Fibroblast of lung (primary cell): ENCODE data around the gene RBM15B. TPM values are rescaled to one million over a fixed set of nuclear protein-coding genes. Genes with fewer than 3 reads are reported as not detected.

Experiments used
- DNase-seq, 2 donors: peaks; one replicate each; pipeline versions ENCODE4 v3.0.0 to v3.0.0-alpha.2; 2010; ENCODE audit warnings: low read depth in 2 of 2
- H2AFZ ChIP-seq: 2 replicates; pipeline ENCODE4 v1.5.1; 2012; ENCODE audit warnings: low read length, control low read depth, inconsistent platforms
- H3K27ac ChIP-seq: 2 replicates; pipeline ENCODE4 v1.5.1; 2011; ENCODE audit warnings: low read length, control low read depth; ENCODE audit not compliant: insufficient read depth
- H3K27me3 ChIP-seq: 2 replicates; pipeline ENCODE4 v1.5.1; 2011; ENCODE audit warnings: mild to moderate bottlenecking, low read length; ENCODE audit not compliant: control insufficient read depth, insufficient read depth
- H3K36me3 ChIP-seq: 2 replicates; pipeline ENCODE4 v1.5.1; 2011; ENCODE audit warnings: low read length; ENCODE audit not compliant: control insufficient read depth, insufficient read depth
- H3K4me1 ChIP-seq: 2 replicates; pipeline ENCODE4 v1.5.1; 2011; ENCODE audit warnings: low read length; ENCODE audit not compliant: control insufficient read depth, insufficient read depth; ENCODE audit errors: extremely low read depth
- H3K4me2 ChIP-seq: 2 replicates; pipeline ENCODE4 v1.5.1; 2011; ENCODE audit warnings: low read length, control low read depth; ENCODE audit not compliant: insufficient read depth; ENCODE audit errors: extremely low read depth
- H3K4me3 ChIP-seq, 4 experiments: fragments of 200-600 bp in 1 of 4; sonication (generic) in 1 of 4; replicated peaks in 1 of 4; 2 replicates each; pipeline ENCODE4 v1.5.1; 2011 to 2016; ENCODE audit warnings: low read length in 4 of 4, low read depth in 3 of 4, mild to moderate bottlenecking in 3 of 4, control low read depth in 2 of 4, inconsistent platforms in 1 of 4, mixed read lengths in 1 of 4; ENCODE audit not compliant: insufficient read depth in 1 of 4; ENCODE audit errors: control extremely low read depth in 1 of 4
- H3K79me2 ChIP-seq: 2 replicates; pipeline ENCODE4 v1.5.1; 2012; ENCODE audit warnings: mild to moderate bottlenecking, low read length, inconsistent platforms; ENCODE audit not compliant: control insufficient read depth, insufficient read depth
- H3K9ac ChIP-seq: 2 replicates; pipeline ENCODE4 v1.5.1; 2011; ENCODE audit warnings: mild to moderate bottlenecking, low read length, control low read depth; ENCODE audit not compliant: insufficient read depth
- H3K9me3 ChIP-seq: 2 replicates; pipeline ENCODE4 v1.5.1; 2012; ENCODE audit warnings: low read depth, low read length; ENCODE audit not compliant: control insufficient read depth, insufficient read depth
- H4K20me1 ChIP-seq: 2 replicates; pipeline ENCODE4 v1.5.1; 2011; ENCODE audit warnings: low read length; ENCODE audit not compliant: control insufficient read depth, insufficient read depth; ENCODE audit errors: extremely low read depth
- EZH2 ChIP-seq: IDR thresholded peaks from 2 replicates; pipeline ENCODE4 v1.5.1; 2012; ENCODE audit warnings: low read length, control low read depth, mild to moderate bottlenecking; ENCODE audit errors: missing control alignments
- polyA plus RNA-seq, 2 donors: library from polyadenylated mRNA; depleted of rRNA in 1 of 2; stranded (reverse) in 1 of 2; unstranded in 1 of 2; fragments of >200 nt; gene quantifications; 2 replicates each; pipeline ENCODE4 v1.2.1, GENCODE V29; 2011 to 2012; ENCODE audit warnings: missing spikeins in 1 of 2
- total RNA-seq: library from RNA; depleted of rRNA; stranded (reverse); fragments of >200 nt; gene quantifications from 2 replicates; pipeline ENCODE4 v1.2.1, GENCODE V29; 2014
- TF ChIP-seq, protein P1 (sequence below), 2 donors: IDR thresholded peaks in 1 of 2; conservative IDR thresholded peaks in 1 of 2; 1 replicate in 1 of 2; 2 replicates in 1 of 2; pipeline ENCODE4 v1.5.1; 2011 to 2012; ENCODE audit warnings: low read length in 2 of 2, control low read depth in 1 of 2, inconsistent platforms in 1 of 2, low read depth in 1 of 2, mild to moderate bottlenecking in 1 of 2

The RBM15B gene
- total and polyA plus RNA-seq, 2 donors (not counting 1 experiment from before 2014, with no cell fraction given), result 14.7 to 29.9 TPM

DNA sequence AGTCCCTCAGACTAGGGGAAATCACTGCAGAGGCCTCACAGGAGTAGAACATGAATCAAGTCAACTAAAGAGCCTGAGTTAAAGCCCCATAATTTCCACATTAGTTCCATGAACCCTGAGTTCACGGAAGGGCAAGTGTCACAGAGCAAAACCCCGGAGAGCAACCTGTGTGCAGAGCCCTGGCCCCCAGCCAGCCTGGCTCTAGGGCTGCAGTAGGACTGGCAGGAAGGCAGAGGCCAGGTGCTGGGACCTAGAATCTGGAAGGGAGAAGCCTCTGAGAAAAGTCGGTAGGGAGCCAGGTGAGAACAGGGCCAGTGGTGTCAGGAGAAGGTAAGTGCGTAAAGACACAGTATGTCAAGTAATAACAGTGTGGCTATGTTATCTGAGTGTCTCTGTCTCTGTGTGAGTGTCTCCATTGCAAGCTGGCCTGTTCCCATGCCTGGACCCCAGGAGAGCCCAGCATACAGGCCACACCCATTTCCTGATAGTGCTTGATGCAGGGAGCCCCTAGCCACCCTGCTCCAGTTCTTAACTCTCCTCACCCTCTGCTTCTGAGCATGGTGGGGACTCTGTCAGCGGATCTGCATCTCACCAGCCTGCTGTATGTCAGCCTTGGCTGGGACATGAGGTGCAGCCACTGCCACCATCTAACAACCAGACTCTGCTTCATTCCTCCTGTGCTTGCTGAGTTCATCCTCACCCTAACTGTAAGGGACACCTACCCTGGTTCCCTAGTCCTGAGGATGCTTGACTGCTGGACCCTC lies 17.2 kb upstream of the RBM15B start:
- no peak overlapping the region for H3K27ac ChIP-seq
- no peak overlapping the region for H3K4me2 ChIP-seq
- peaks cover 4% of the 10 kb centered on the region for H3K27me3 ChIP-seq
- H3K79me2 ChIP-seq, result no peaks in the 10 kb centered on the region
- no peak overlapping the region for H3K9ac ChIP-seq
- no peak for DNase-seq
- no peaks in the 10 kb centered on the region for H4K20me1 ChIP-seq
- no peaks in the 10 kb centered on the region for H3K9me3 ChIP-seq
- TF ChIP-seq, protein P1, sequence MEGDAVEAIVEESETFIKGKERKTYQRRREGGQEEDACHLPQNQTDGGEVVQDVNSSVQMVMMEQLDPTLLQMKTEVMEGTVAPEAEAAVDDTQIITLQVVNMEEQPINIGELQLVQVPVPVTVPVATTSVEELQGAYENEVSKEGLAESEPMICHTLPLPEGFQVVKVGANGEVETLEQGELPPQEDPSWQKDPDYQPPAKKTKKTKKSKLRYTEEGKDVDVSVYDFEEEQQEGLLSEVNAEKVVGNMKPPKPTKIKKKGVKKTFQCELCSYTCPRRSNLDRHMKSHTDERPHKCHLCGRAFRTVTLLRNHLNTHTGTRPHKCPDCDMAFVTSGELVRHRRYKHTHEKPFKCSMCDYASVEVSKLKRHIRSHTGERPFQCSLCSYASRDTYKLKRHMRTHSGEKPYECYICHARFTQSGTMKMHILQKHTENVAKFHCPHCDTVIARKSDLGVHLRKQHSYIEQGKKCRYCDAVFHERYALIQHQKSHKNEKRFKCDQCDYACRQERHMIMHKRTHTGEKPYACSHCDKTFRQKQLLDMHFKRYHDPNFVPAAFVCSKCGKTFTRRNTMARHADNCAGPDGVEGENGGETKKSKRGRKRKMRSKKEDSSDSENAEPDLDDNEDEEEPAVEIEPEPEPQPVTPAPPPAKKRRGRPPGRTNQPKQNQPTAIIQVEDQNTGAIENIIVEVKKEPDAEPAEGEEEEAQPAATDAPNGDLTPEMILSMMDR (conservative IDR thresholded peaks at IDR 0.05 in 1 of 2, IDR thresholded peaks at IDR 0.05 in 1 of 2; ENCODE audit: low read depth in 1 of 2, low read length in 2 of 2), result no peak
- no peak for TF ChIP-seq EZH2
- H2AFZ ChIP-seq, result no peak overlapping the region
- H3K36me3 ChIP-seq, result no peaks in the 10 kb centered on the region
- H3K4me1 ChIP-seq, result no peaks in the 10 kb centered on the region
- no peak overlapping the region for H3K4me3 ChIP-seq

DNA sequence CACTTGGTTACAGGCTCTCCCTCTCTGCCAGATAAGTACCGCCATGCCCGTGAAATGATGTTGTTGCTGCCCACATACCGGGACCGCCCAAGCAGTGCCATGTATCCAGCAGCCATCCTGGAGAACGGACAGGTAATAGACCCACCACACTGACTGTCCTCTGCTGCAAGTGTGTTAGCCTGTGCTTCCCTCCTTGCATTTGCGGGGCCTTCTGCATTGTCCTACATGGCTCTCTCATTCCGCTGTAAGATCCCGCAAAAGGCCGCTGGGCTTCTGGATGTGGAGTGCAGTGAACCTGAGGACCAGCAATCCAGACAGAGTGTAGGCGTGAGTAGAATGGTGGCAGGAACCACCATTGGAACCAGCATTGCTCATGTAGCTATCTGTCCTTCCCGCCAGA lies 16.6 kb upstream of the RBM15B start:
- H2AFZ ChIP-seq, result no peak overlapping the region
- H4K20me1 ChIP-seq, result no peaks in the 10 kb centered on the region
- H3K79me2 ChIP-seq, result no peaks in the 10 kb centered on the region
- no peaks in the 10 kb centered on the region for H3K4me1 ChIP-seq
- no peak overlapping the region for H3K27ac ChIP-seq
- H3K4me2 ChIP-seq, result no peak overlapping the region
- no peak overlapping the region for H3K9ac ChIP-seq
- TF ChIP-seq, protein P1 (conservative IDR thresholded peaks at IDR 0.05 in 1 of 2, IDR thresholded peaks at IDR 0.05 in 1 of 2; ENCODE audit: low read depth in 1 of 2, low read length in 2 of 2), result no peak
- no peak for TF ChIP-seq EZH2
- DNase-seq, result no peak
- no peak overlapping the region for H3K4me3 ChIP-seq
- no peaks in the 10 kb centered on the region for H3K9me3 ChIP-seq
- H3K27me3 ChIP-seq, result peaks cover 4% of the 10 kb centered on the region
- no peaks in the 10 kb centered on the region for H3K36me3 ChIP-seq

DNA sequence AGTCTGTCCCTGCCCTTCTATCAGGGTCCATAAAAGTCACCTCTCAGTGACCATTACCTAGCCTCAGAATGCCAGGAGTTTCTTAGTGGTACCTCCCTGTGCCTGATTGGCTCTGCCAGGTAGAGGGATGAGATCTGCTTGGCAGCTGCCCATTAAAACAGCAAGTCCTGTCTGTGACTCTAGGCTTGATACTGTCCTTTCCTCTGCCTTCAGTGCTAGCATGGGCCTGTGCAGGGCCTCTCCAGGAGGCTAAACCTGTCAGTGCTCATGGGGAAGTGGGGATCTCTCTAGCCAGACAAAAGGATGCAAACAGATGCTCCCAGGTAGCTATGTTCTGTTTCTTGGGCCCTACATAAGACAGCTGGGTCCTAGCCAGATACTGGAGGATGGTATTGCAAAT lies 15.9 kb upstream of the RBM15B start:
- no peaks in the 10 kb centered on the region for H3K79me2 ChIP-seq
- DNase-seq, result no peak
- H3K27ac ChIP-seq, result no peak overlapping the region
- H3K9ac ChIP-seq, result no peak overlapping the region
- no peaks in the 10 kb centered on the region for H3K4me1 ChIP-seq
- H3K4me2 ChIP-seq, result no peak overlapping the region
- H2AFZ ChIP-seq, result no peak overlapping the region
- no peak overlapping the region for H3K4me3 ChIP-seq
- no peaks in the 10 kb centered on the region for H3K36me3 ChIP-seq
- H3K9me3 ChIP-seq, result no peaks in the 10 kb centered on the region
- no peaks in the 10 kb centered on the region for H3K27me3 ChIP-seq
- H4K20me1 ChIP-seq, result no peaks in the 10 kb centered on the region
- TF ChIP-seq EZH2, result no peak
- TF ChIP-seq, protein P1 (conservative IDR thresholded peaks at IDR 0.05 in 1 of 2, IDR thresholded peaks at IDR 0.05 in 1 of 2; ENCODE audit: low read depth in 1 of 2, low read length in 2 of 2), result no peak
